Amygdala (tissue), 56 donors: ENCODE data around the gene PLEKHF1.

ENCODE experiments used
- DNase-seq, 56 donors: peaks; one replicate each; lab custom pipeline; 2025; lab: John Stamatoyannopoulos, UW

Gene PLEKHF1

DNA sequence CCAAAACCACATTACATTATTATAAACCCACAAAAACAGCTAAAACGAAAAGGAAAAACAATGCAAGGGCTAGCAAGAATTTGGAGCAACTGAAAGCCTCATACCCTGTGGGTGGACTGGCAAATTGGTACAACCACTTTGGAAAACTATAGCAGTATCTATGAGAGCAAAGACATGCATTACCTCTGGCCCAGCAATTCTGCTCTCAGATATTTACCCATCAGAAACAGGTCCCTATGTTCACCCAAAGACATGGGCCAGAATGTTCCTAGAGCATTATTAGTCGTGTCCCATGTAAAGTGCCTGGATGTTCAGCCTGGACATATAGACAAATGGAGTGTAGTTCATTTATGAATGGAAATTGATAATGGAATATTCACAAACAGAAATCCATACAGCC, 31.3 kb upstream of the PLEKHF1 start:
- no peak for DNase-seq

- no peak for DNase-seq
Observed at GRCh38 chr19:29634423-29635130, 30.7 kb upstream of the PLEKHF1 start.

- no peak for DNase-seq
Observed at GRCh38 chr19:29635963-29636362, 29.3 kb upstream of the PLEKHF1 start.

DNA sequence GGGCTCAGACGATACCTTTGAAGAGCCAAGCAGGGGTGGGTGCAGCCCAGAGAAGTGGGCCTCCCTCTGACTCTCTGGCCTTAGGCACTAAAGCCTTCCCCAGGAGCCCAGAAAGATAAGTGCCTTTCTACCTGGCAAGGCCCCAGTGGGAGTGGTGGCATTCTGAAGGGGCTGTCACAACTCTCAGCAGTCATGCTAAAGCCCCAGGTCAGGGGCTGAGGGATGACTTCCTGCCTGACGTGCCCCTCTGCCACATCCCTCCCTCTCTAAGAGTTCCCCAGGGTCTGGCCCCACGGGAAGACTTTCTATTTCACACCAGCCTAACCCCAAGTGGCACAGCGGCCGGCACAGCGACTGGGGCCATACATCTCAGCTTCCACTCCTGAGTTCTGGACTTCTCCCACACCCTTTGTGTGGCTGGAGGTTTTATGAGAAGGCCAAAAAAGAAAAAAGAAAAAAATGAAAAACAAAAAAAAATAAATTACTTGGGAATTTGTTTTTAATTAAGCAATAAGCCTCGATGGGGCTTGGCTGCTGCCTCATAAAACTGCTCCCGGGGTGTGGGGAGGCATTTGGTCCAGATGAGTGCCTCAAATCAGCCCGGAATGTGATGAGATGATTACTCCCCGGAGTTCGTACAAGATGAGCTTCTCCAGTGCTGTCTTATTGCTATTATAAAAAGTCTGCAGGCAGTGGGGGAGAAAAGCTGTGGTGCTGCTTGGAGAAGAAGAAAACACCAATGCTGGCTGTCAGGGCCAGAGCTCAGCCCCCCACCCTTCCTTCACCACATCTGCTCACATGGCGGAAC, 28.5 kb upstream of the PLEKHF1 start:
- DNase-seq: no peak

DNA sequence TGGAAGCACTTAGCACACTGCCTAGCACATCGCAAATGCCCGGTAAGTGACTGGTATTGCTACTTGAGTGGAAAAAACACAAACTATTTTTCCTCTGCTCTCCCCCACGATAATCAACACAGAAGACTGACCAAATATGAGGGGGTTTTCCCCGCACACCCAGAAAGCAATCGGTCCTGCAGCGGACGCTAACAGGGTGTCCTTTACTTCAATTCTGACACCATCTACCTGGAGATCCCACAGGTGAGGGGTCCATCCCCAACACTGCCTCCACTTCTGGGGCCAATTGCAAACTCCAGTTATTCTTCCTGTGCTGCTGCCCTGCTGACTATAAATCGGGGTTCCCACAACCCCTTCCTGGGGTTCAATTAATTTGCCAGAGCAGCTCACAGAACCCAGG, 26.2 kb upstream of the PLEKHF1 start:
- DNase-seq: no peak

DNA sequence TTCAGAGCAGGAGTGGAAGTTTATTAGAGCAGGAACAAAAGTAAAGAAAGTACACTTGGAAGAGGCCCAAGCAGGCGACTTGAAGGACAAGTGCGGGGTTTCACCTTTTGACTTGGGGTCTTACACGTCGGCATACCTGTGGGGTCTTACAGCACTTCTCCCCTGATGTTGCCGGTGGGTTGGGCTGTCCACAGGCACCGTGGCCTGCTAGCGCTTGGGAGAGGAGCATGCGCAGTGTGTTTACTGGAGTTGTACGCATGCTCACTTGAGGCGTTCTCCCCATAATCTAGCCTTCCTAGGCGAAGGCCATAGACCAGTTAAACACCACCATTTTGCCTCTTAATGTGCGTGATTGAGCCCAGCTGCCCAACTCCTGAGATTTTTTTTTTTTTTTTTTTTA, 25.0 kb upstream of the PLEKHF1 start:
- DNase-seq: no peak

- no peak for DNase-seq
Observed at GRCh38 chr19:29641597-29641996, 23.7 kb upstream of the PLEKHF1 start.

GRCh38 chr19:29643361-29643935, 21.8 kb upstream of the PLEKHF1 start:
- DNase-seq: no peak

DNA sequence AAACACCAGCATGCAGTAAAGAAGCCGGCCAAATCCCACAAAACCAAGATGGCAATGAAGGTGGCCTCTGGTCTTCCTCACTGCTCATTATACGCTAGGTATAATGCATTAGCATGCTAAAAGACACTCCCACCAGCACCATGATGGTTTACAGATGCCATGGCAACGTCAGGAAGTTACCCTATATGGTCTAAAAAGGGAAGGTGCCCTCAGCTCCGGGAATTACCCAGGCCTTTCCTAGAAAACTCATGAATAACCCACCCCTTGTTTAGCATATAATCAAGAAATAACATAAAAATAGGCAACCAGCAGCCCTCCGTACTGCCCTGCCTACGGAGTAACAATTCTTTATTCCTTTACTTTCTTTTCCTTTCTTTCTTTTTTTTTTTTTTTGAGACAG, 21.1 kb upstream of the PLEKHF1 start:
- DNase-seq: no peak

GRCh38 chr19:29645491-29645867, 19.8 kb upstream of the PLEKHF1 start:
- DNase-seq: no peak

DNA sequence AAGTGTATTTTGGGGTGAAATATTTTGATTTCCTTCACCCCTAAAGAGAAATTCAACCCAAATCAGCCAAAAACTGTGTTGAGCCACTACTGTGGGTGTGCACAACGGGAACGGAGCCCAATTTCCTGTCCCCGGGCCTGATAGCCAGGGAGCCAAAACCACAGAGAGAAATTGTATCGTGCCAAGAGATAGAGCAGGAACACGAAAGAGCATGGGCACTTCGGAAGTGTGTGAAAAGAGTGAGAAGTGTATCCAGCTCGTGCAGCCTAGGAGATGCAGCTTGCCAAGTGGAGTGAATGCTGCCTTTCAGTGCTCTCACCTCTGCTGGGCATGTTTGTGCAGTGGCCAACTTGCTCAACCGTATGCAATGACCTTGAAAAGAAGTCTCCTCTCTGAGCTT, 19.4 kb upstream of the PLEKHF1 start:
- peak in 12 of 56 donors; percentile 7 to 42 (median 20) for DNase-seq

- no peak for DNase-seq
Observed at GRCh38 chr19:29650772-29651387, 14.4 kb upstream of the PLEKHF1 start.

DNA sequence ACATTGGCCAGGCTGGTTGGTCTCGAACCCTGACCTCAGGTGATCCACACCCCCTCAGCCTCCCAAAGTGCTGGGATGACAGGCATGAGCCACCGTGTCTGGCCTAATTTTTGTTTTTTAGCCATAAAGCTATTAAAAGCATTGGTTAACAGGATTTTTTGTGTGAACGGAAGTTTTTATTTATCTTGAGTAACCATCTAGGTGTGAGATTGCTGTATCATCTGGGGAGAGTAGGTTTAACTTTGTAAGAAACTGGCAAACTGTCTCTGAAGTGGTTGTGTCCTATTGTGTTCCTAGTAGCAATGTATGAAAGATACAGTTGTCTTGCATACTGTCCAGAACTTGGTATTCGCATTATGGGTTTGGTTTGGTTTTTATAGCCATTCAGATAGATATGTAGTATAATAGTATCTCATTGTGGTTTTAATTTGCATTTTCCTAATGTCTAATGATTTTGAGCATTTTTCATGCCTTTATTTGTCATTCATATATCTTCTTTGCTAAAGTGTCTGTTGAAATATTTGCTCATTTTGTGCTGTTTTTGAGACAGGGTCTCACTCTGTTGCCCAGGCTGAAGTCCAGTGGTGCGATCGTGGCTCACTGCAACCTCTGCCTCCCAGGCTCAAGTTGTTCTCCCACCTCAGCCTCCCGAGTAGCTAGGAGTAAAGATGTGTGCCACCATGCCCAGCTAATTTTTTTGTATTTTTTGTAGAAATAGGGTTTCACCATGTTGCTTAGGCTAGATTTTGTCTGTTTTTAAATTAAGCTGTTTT, 13.5 kb upstream of the PLEKHF1 start:
- DNase-seq: no peak

GRCh38 chr19:29653398-29653797, 11.9 kb upstream of the PLEKHF1 start:
- no peak for DNase-seq

DNA sequence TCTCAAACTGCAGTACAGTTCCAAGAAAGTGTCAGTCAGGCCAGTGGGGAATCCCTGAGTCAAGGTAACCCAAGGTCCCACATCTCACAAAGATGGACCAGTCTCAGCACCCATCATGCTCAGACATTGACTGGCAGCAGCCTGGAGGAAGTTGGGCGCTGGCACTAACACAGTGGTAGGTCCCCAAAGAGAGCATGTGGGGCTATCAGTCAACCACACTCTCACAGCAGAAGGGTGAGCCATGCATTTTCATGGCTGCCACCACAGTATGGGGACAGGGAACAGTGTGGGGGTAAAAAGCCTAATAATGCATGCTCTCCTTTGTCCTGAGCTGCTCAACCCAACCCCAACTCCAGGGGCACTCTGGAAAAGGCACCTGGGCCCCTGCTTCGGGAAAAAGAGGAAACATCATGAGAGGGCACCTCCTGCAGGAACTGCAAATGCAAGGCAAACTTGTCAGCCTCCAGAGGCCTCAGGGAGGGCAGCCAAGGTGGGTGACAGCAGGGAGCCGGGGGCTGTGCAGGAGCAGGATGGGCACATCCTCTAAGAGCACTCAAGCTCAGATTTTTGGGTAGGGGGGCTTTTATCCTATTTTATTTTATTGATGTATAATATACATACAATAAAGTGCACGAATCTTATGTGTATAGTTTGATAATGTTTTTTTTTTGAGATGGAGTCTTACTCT, 9.5 kb upstream of the PLEKHF1 start:
- no peak for DNase-seq

GRCh38 chr19:29658221-29658991, 6.9 kb upstream of the PLEKHF1 start:
- no peak for DNase-seq

GRCh38 chr19:29660835-29661234, 4.4 kb upstream of the PLEKHF1 start:
- peak in 1 of 56 donors; percentile 14 for DNase-seq

- DNase-seq: no peak
Observed at GRCh38 chr19:29662278-29662603, 3.0 kb upstream of the PLEKHF1 start.
